ENCODE data around the gene AGRN.
A peak's percentile ranks its signal among the peaks of the same experiment; 100 is the strongest.
"Not testable (repeated sequence)": the region's sequence is repeated elsewhere in the genome, so short reads cannot be mapped to it uniquely, and the experiment has no call there.

The AGRN gene

DNA sequence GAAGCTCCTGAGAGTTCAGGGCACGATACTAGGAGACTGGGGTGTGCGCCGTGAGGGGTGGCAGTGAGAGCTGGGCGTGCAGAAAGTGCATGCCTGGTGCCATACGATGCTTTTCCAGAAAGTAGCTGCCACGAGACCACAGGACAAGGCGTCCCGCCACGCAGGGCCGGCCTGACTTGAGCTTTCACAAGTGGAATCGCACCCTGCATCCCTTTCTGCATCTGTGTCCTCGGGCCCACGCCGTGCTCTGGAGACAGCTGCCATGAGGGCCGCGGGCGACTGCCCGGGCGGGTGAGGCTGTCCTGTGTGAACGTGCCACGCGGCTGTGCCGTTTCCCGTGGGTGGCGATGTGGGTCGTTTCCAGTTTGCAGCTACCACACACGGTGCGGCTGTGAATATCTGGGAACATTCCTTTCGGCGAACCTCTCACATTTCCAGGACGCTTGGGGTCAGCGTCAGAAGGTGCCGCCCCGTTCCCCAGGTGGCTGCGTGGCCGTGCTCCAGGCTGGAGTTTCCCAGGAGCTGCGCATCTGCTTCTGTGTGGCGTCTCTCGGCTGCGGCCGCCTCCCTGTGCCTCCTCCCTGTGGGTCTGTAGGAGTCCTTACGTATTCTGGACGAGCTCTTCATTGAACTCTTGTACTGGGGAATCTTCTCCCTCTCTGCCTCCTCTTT, 37.0 kb upstream of the AGRN start:
- no peak for DNase-seq
- no peaks in the 10 kb centered on the region for H3K4me1 ChIP-seq (ENCODE audit: control insufficient read depth, insufficient read depth, low read length, poor library complexity, severe bottlenecking)
- no peak overlapping the region for H3K4me3 ChIP-seq (ENCODE audit: insufficient read depth, low read depth, low read length, poor library complexity, severe bottlenecking)
- H3K27ac ChIP-seq (ENCODE audit: insufficient read depth, low read length, poor library complexity, severe bottlenecking), result no peak overlapping the region
- H3K36me3 ChIP-seq (ENCODE audit: control insufficient read depth, insufficient read depth, low read length), result no peaks in the 10 kb centered on the region
- no peaks in the 10 kb centered on the region for H3K27me3 ChIP-seq (replicated peaks; ENCODE audit: control insufficient read depth, insufficient read depth, low read length, poor library complexity, severe bottlenecking)
- no peaks in the 10 kb centered on the region for H3K9me3 ChIP-seq (ENCODE audit: control insufficient read depth, low read length)

DNA sequence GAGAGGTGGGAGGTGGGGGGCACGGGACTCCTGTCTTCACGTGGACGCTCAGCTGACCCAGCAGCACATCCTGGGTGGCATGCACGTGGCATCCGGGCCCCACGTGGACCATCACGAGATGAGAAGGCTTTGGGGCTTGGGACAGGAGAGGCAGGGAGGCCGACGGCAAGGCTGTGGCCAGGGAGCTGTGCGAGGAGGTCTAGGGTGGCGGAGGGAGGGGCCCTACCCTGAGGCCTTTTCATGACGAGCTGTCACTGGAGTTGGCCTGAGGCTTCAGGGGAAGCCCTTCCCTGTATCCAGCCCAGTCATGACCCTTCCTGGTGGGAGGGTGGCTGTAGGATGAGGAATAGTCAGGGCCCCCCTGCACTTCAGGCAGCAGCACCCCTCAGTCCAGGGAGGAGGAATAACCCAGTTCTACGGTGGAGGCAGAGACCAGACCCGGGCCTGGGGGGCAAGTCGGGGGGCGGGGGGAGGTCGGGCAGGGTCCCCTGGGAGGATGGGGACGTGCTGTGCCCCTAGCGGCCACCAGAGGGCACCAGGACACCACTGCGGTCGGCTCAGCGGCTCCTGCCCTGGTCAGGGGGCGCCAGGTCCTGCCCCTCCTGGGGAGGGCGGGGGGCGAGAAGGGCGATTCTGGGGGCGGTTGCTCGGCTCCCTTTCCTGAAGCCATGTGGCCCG, 36.0 kb upstream of the AGRN start:
- no peaks in the 10 kb centered on the region for H3K36me3 ChIP-seq (ENCODE audit: control insufficient read depth, insufficient read depth, low read length)
- no peaks in the 10 kb centered on the region for H3K9me3 ChIP-seq (ENCODE audit: control insufficient read depth, low read length)
- DNase-seq, result peak; percentile 25 to 41 (median 35)
- H3K4me3 ChIP-seq (ENCODE audit: insufficient read depth, low read depth, low read length, poor library complexity, severe bottlenecking), result no peak overlapping the region
- H3K27ac ChIP-seq (ENCODE audit: insufficient read depth, low read length, poor library complexity, severe bottlenecking), result no peak overlapping the region
- no peaks in the 10 kb centered on the region for H3K27me3 ChIP-seq (replicated peaks; ENCODE audit: control insufficient read depth, insufficient read depth, low read length, poor library complexity, severe bottlenecking)
- no peaks in the 10 kb centered on the region for H3K4me1 ChIP-seq (ENCODE audit: control insufficient read depth, insufficient read depth, low read length, poor library complexity, severe bottlenecking)

DNA sequence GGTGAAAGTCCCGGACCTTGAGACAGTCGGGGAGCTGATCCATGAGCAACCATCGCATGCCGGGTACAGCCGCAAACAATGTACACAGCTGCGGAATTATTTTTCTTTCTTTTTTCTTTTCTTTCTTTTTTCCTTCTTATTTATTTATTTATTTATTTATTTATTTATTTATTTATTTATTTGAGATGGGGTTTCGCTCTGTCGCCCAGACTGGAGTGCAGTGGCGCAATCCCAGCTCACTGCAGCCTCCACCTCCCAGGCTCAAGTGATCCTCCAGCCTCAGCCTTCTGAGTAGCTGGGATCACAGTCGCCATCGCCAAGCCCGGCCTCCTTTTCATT, 35.5 kb upstream of the AGRN start:
- no peak for DNase-seq
- H3K4me3 ChIP-seq (ENCODE audit: insufficient read depth, low read depth, low read length, poor library complexity, severe bottlenecking), result no peak overlapping the region
- no peaks in the 10 kb centered on the region for H3K4me1 ChIP-seq (ENCODE audit: control insufficient read depth, insufficient read depth, low read length, poor library complexity, severe bottlenecking)

GRCh38 chr1:985126-985525, 34.8 kb upstream of the AGRN start:
- Histone ChIP-seq H3K27me3 (replicated peaks; ENCODE audit: control insufficient read depth, insufficient read depth, low read length, poor library complexity, severe bottlenecking) (no peaks in the 10 kb centered on the region), H3K4me3 (ENCODE audit: insufficient read depth, low read depth, low read length, poor library complexity, severe bottlenecking) (no peak overlapping the region), H3K9me3 (ENCODE audit: control insufficient read depth, low read length) (no peaks in the 10 kb centered on the region), H3K27ac (ENCODE audit: insufficient read depth, low read length, poor library complexity, severe bottlenecking) (no peak overlapping the region), H3K36me3 (ENCODE audit: control insufficient read depth, insufficient read depth, low read length) (no peaks in the 10 kb centered on the region), H3K4me1 (ENCODE audit: control insufficient read depth, insufficient read depth, low read length, poor library complexity, severe bottlenecking) (no peaks in the 10 kb centered on the region)
- DNase-seq, result no peak

More for the DNA sequence above, 35.5 kb upstream of the AGRN start:
- Histone ChIP-seq H3K27me3 (replicated peaks; ENCODE audit: control insufficient read depth, insufficient read depth, low read length, poor library complexity, severe bottlenecking) (no peaks in the 10 kb centered on the region), H3K36me3 (ENCODE audit: control insufficient read depth, insufficient read depth, low read length) (no peaks in the 10 kb centered on the region), H3K9me3 (ENCODE audit: control insufficient read depth, low read length) (no peaks in the 10 kb centered on the region), H3K27ac (ENCODE audit: insufficient read depth, low read length, poor library complexity, severe bottlenecking) (no peak overlapping the region)

DNA sequence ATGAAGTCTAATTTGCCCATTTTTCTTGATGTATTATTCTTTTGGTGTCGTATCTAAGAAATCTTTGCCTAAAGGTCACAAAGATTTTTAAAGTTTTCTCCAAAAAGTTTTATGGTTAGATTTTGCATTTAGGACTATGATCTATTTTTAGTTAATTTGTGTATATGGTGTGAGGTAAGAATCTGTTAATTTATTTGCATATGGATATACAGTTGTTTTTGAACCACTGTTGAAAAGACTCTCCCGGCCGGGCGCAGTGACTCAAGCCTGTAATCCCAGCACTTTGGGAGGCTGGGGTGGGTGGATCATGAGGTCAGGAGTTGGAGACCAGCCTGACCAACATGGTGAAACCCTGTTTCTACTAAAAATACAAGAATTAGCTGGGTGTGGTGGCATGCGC, 31.9 kb upstream of the AGRN start:
- not testable (repeated sequence) for H3K27ac ChIP-seq (ENCODE audit: insufficient read depth, low read length, poor library complexity, severe bottlenecking); H3K36me3 ChIP-seq (ENCODE audit: control insufficient read depth, insufficient read depth, low read length); H3K27me3 ChIP-seq (replicated peaks; ENCODE audit: control insufficient read depth, insufficient read depth, low read length, poor library complexity, severe bottlenecking); H3K9me3 ChIP-seq (ENCODE audit: control insufficient read depth, low read length); H3K4me1 ChIP-seq (ENCODE audit: control insufficient read depth, insufficient read depth, low read length, poor library complexity, severe bottlenecking); H3K4me3 ChIP-seq (ENCODE audit: insufficient read depth, low read depth, low read length, poor library complexity, severe bottlenecking); DNase-seq

DNA sequence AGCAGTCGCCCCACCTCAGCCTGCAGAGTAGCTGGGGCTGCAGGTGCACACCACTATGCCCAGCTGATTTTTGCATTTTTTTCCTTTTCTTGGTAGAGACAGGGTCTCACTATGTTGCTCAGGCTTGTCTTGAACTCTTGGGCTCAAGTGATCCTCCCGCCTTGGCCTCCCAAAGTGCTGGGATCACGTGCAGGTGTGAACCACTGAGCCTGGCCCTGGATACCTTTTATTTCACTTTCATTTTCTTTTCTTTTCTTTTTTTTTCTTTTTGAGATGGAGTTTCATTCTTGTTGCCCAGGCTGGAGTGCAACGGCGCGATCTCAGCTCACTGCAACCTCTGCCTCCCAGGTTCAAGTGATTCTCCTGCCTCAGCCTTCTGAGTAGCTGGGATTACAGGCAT, 28.6 kb upstream of the AGRN start:
- H3K4me3 ChIP-seq (ENCODE audit: insufficient read depth, low read depth, low read length, poor library complexity, severe bottlenecking); DNase-seq; H3K36me3 ChIP-seq (ENCODE audit: control insufficient read depth, insufficient read depth, low read length); H3K4me1 ChIP-seq (ENCODE audit: control insufficient read depth, insufficient read depth, low read length, poor library complexity, severe bottlenecking); H3K9me3 ChIP-seq (ENCODE audit: control insufficient read depth, low read length); H3K27me3 ChIP-seq (replicated peaks; ENCODE audit: control insufficient read depth, insufficient read depth, low read length, poor library complexity, severe bottlenecking); H3K27ac ChIP-seq (ENCODE audit: insufficient read depth, low read length, poor library complexity, severe bottlenecking): not testable (repeated sequence)

DNA sequence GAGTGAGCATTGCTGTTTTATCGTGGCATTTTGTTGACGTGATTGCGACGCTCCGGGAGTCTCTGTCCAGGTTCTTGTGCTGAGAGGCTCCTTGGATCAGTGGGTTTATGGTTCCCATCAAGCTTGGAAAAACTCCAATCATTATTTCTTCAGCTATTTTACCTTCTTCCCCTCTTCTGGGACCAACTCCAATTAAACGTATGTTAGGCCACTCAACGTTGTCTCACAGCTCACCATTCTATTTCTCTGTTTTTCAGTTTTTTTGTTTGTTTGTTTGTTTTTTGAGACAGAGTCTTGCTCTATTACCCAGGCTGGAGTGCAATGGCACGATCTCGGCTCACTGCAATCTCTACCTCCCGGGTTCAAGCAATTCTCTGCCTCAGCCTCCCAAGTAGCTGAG, 28.0 kb upstream of the AGRN start:
- Histone ChIP-seq H3K36me3 (ENCODE audit: control insufficient read depth, insufficient read depth, low read length) (no peaks in the 10 kb centered on the region), H3K4me1 (ENCODE audit: control insufficient read depth, insufficient read depth, low read length, poor library complexity, severe bottlenecking) (peaks cover 3% of the 10 kb centered on the region), H3K27me3 (replicated peaks; ENCODE audit: control insufficient read depth, insufficient read depth, low read length, poor library complexity, severe bottlenecking) (peaks cover 4% of the 10 kb centered on the region), H3K9me3 (ENCODE audit: control insufficient read depth, low read length) (no peaks in the 10 kb centered on the region), H3K27ac (ENCODE audit: insufficient read depth, low read length, poor library complexity, severe bottlenecking) (no peak overlapping the region), H3K4me3 (ENCODE audit: insufficient read depth, low read depth, low read length, poor library complexity, severe bottlenecking) (no peak overlapping the region)
- no peak for DNase-seq

GRCh38 chr1:992362-992761, 27.6 kb upstream of the AGRN start:
- Histone ChIP-seq H3K9me3 (ENCODE audit: control insufficient read depth, low read length) (no peaks in the 10 kb centered on the region), H3K36me3 (ENCODE audit: control insufficient read depth, insufficient read depth, low read length) (no peaks in the 10 kb centered on the region), H3K27ac (ENCODE audit: insufficient read depth, low read length, poor library complexity, severe bottlenecking) (no peak overlapping the region), H3K4me1 (ENCODE audit: control insufficient read depth, insufficient read depth, low read length, poor library complexity, severe bottlenecking) (peaks cover 8% of the 10 kb centered on the region), H3K27me3 (replicated peaks; ENCODE audit: control insufficient read depth, insufficient read depth, low read length, poor library complexity, severe bottlenecking) (peaks cover 8% of the 10 kb centered on the region), H3K4me3 (ENCODE audit: insufficient read depth, low read depth, low read length, poor library complexity, severe bottlenecking) (no peak overlapping the region)
- DNase-seq, result no peak

GRCh38 chr1:993379-993995, 26.4 kb upstream of the AGRN start:
- H3K27ac ChIP-seq (ENCODE audit: insufficient read depth, low read length, poor library complexity, severe bottlenecking), result no peak overlapping the region
- H3K4me1 ChIP-seq (ENCODE audit: control insufficient read depth, insufficient read depth, low read length, poor library complexity, severe bottlenecking), result peaks cover 11% of the 10 kb centered on the region
- H3K27me3 ChIP-seq (replicated peaks; ENCODE audit: control insufficient read depth, insufficient read depth, low read length, poor library complexity, severe bottlenecking), result peaks cover 19% of the 10 kb centered on the region
- no peak overlapping the region for H3K4me3 ChIP-seq (ENCODE audit: insufficient read depth, low read depth, low read length, poor library complexity, severe bottlenecking)
- H3K9me3 ChIP-seq (ENCODE audit: control insufficient read depth, low read length), result no peaks in the 10 kb centered on the region
- no peak for DNase-seq
- no peaks in the 10 kb centered on the region for H3K36me3 ChIP-seq (ENCODE audit: control insufficient read depth, insufficient read depth, low read length)

DNA sequence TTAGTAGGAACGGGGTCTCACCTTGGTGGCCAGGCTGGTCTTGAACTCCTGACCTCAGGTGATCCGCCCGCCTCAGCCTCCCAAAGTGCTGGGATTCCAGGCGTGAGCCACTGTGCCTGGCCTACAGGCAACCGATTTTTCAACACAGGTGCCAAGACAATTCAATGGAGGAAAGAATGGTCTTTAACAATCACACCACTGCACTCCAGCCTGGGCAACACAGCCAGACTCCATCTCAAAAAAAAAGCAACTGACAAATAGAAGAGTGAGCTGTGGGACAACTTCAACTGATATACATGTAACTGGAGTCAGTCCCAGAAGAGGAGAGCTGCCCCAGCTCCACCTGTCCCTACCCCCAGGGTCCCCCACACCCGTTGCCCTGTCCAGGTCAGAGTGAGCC, 25.4 kb upstream of the AGRN start:
- Histone ChIP-seq H3K4me1 (ENCODE audit: control insufficient read depth, insufficient read depth, low read length, poor library complexity, severe bottlenecking) (peaks cover 20% of the 10 kb centered on the region), H3K27me3 (replicated peaks; ENCODE audit: control insufficient read depth, insufficient read depth, low read length, poor library complexity, severe bottlenecking) (peaks cover 29% of the 10 kb centered on the region)
- H3K36me3 ChIP-seq (ENCODE audit: control insufficient read depth, insufficient read depth, low read length); DNase-seq; H3K4me3 ChIP-seq (ENCODE audit: insufficient read depth, low read depth, low read length, poor library complexity, severe bottlenecking); H3K9me3 ChIP-seq (ENCODE audit: control insufficient read depth, low read length); H3K27ac ChIP-seq (ENCODE audit: insufficient read depth, low read length, poor library complexity, severe bottlenecking): not testable (repeated sequence)
